ENCODE results near the gene ANXA11.

Gene ANXA11

GRCh38 chr10:80104066-80104926 lies 101.0 kb downstream of the ANXA11 start:
- peak; percentile 81 for DNase-seq (ENCODE audit: low spot score)
